Cortex of kidney (tissue), 1 donor: ENCODE data around the gene CCDC50.

Experiments
- DNase-seq: peaks from one replicate; lab custom pipeline; 2025; lab: John Stamatoyannopoulos, UW

Gene CCDC50

GRCh38 chr3:191328962-191329653, at the start of gene CCDC50:
TSS of gene CCDC50 (plus strand) at chr3:191329394. CDS start at chr3:191329675, 281 bp downstream.
- DNase-seq = no peak

GRCh38 chr3:191280111-191280510, 49.1 kb upstream of the CCDC50 start:
- DNase-seq = no peak

- DNase-seq = no peak
Observed at GRCh38 chr3:191280882-191281281, 48.3 kb upstream of the CCDC50 start.

- no peak for DNase-seq
Observed at GRCh38 chr3:191282251-191283185, 46.7 kb upstream of the CCDC50 start.

GRCh38 chr3:191283400-191283799, 45.8 kb upstream of the CCDC50 start:
- no peak for DNase-seq

GRCh38 chr3:191290311-191291025, 38.7 kb upstream of the CCDC50 start:
- no peak for DNase-seq

- DNase-seq = no peak
Observed at GRCh38 chr3:191292243-191293015, 36.8 kb upstream of the CCDC50 start.

- DNase-seq = no peak
Observed at GRCh38 chr3:191294291-191294690, 34.9 kb upstream of the CCDC50 start.

GRCh38 chr3:191296041-191296541, 33.1 kb upstream of the CCDC50 start:
- DNase-seq = no peak

GRCh38 chr3:191298846-191299245, 30.3 kb upstream of the CCDC50 start:
- no peak for DNase-seq

- DNase-seq = no peak
Observed at GRCh38 chr3:191300422-191300821, 28.8 kb upstream of the CCDC50 start.

GRCh38 chr3:191301017-191301416, 28.2 kb upstream of the CCDC50 start:
- no peak for DNase-seq

GRCh38 chr3:191301782-191302411, 27.3 kb upstream of the CCDC50 start:
- DNase-seq = no peak

GRCh38 chr3:191302451-191302850, 26.7 kb upstream of the CCDC50 start:
- no peak for DNase-seq

- DNase-seq = no peak
Observed at GRCh38 chr3:191303596-191303995, 25.6 kb upstream of the CCDC50 start.

- DNase-seq = no peak
Observed at GRCh38 chr3:191306428-191306827, 22.8 kb upstream of the CCDC50 start.

GRCh38 chr3:191307341-191307740, 21.9 kb upstream of the CCDC50 start:
- DNase-seq = no peak

GRCh38 chr3:191313296-191313695, 15.9 kb upstream of the CCDC50 start:
- no peak for DNase-seq

- DNase-seq = no peak
Observed at GRCh38 chr3:191314109-191314728, 15.0 kb upstream of the CCDC50 start.

GRCh38 chr3:191316876-191317603, 12.2 kb upstream of the CCDC50 start:
- DNase-seq = no peak
